Neural crest cell (in vitro differentiated cells): ENCODE results near the gene FLT3. TPM values are rescaled to one million over a fixed set of nuclear protein-coding genes. Genes with fewer than 3 reads are reported as not detected.
A peak's percentile ranks its signal among the peaks of the same experiment; 100 is the strongest.

Experiments
- DNase-seq: peaks from one replicate; pipeline ENCODE4 v3.0.0; 2021; ENCODE audit warnings: low read depth, mixed read lengths, low spot score
- H3K27ac Mint-ChIP-seq: one replicate; pipeline ENCODE4 v1.8.0; 2021; ENCODE audit warnings: mild to moderate bottlenecking, mixed read lengths; ENCODE audit not compliant: unreplicated experiment
- H3K27me3 Mint-ChIP-seq: 2 replicates; pipeline ENCODE4 v1.8.0; 2021; ENCODE audit warnings: low read depth, mild to moderate bottlenecking, mixed read lengths
- H3K36me3 Mint-ChIP-seq: 2 replicates; pipeline ENCODE4 v1.8.0; 2021; ENCODE audit warnings: low read depth, mild to moderate bottlenecking, mixed read lengths
- H3K4me1 Mint-ChIP-seq: 2 replicates; pipeline ENCODE4 v1.8.0; 2021; ENCODE audit warnings: mixed read lengths
- H3K4me3 Mint-ChIP-seq: one replicate; pipeline ENCODE4 v1.8.0; 2021; ENCODE audit warnings: mild to moderate bottlenecking, mixed read lengths
- H3K9me3 Mint-ChIP-seq: 2 replicates; pipeline ENCODE4 v1.8.0; 2021; ENCODE audit warnings: mixed read lengths
- total RNA-seq: library from RNA; stranded (reverse); gene quantifications from 2 replicates; pipeline ENCODE4 v1.2.1, GENCODE V29; 2021
- TF ChIP-seq, protein P1 (sequence below): fragments of 200-600 bp; sonication (generic); conservative IDR thresholded peaks from 2 replicates; pipeline ENCODE4 v1.5.0; 2021; ENCODE audit warnings: antibody characterized with exemption, mild to moderate bottlenecking

Gene FLT3
- total RNA-seq, 1 donor from 2014 or later = not detected

DNA sequence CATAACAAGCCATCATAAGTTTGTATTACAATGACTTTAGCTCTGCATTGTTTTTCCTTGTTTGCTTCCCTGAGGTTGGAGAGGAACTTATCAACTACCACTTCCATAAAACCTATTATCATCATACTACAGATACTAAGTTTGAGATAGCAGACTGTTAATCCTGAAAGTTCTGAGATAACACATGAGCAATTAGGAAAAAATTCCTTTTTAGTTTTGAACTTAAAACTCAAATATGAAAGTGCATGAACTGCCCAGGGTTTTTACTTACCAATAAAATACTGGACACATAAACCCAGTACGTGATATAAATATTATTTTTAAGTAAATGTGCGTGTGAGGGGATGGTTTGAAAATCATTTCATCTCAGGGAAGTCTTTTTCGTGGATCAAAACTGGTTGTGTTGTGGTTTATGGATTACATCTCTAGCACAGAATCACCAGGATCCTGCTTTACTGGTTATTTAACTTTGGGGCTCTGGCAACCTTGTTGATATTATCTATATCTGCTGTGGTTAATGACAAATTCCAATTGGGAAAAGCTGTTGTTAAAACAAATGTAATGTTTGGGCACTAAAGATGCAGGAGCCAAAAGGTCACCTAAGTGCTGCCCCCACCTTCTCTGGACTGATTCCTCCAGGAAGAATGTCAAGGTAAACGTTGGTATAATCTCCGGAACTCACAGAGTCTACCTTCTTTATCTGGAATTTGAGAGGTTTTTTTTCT is 143.6 kb downstream of the FLT3 start:
- Mint-ChIP-seq H3K27me3 (peaks cover 94% of the 10 kb centered on the region), H3K9me3 (no peaks in the 10 kb centered on the region), H3K27ac (no peak overlapping the region), H3K4me1 (peaks cover 3% of the 10 kb centered on the region), H3K4me3 (no peak overlapping the region), H3K36me3 (no peaks in the 10 kb centered on the region)
- no peak for DNase-seq
- TF ChIP-seq, protein P1, sequence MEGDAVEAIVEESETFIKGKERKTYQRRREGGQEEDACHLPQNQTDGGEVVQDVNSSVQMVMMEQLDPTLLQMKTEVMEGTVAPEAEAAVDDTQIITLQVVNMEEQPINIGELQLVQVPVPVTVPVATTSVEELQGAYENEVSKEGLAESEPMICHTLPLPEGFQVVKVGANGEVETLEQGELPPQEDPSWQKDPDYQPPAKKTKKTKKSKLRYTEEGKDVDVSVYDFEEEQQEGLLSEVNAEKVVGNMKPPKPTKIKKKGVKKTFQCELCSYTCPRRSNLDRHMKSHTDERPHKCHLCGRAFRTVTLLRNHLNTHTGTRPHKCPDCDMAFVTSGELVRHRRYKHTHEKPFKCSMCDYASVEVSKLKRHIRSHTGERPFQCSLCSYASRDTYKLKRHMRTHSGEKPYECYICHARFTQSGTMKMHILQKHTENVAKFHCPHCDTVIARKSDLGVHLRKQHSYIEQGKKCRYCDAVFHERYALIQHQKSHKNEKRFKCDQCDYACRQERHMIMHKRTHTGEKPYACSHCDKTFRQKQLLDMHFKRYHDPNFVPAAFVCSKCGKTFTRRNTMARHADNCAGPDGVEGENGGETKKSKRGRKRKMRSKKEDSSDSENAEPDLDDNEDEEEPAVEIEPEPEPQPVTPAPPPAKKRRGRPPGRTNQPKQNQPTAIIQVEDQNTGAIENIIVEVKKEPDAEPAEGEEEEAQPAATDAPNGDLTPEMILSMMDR = no peak

DNA sequence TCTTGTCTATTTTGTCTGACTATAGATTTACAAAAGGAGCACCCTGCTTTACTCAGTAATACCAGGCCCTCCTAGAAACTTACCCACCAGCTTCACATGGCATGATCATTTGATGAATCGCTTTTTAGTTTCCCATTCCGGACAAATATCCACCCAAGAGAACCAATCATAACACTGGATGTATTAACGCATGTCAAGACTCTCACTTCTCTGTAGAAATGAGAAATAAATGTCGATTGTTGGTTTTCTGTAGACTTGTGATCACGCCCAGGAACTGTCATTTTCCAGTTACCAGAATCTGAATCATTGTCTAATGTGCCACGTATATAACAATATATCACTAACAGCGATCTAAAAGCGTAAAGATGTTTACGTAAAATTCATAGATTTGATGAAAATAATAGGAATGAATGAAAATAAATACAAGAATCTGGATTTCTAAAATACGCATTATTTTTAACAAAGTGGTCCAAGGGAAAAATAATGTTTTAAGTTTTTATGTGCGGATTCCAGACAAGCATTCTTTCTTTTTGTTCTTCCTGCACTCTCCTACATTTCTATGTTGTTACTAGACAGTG is 145.3 kb downstream of the FLT3 start:
- Mint-ChIP-seq H3K4me1 (peaks cover 2% of the 10 kb centered on the region), H3K27me3 (peaks cover 95% of the 10 kb centered on the region), H3K27ac (no peak overlapping the region), H3K9me3 (peaks cover under 1% of the 10 kb centered on the region), H3K36me3 (no peaks in the 10 kb centered on the region), H3K4me3 (peak overlapping the region; percentile 23)
- no peak for DNase-seq
- TF ChIP-seq, protein P1 = no peak

DNA sequence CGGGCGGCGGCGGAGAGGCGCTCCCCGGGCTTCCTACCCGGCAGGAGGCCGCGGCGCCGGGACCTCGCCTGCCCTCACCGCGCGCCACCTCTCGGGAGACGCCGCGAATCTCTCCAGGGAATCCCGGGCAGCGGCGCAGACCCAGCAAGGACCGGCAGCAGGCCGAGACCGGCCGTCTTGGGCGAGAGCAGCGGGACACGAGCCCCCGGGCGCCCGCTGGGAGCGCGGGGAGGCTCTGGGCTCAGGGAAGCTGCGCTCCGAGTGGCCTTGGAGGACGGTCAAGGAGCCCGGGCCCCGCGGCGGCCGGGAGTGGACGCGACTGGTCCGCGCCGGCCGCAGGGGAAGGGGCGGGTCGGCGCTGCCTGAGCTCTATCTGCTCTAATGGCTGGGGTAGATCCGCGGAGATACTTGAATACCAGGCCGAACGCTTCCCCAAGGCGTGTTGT is 145.9 kb downstream of the FLT3 start:
- TF ChIP-seq, protein P1 = no peak
- Mint-ChIP-seq H3K4me3 (no peak overlapping the region), H3K9me3 (peaks cover 3% of the 10 kb centered on the region), H3K27ac (no peak overlapping the region), H3K4me1 (no peaks in the 10 kb centered on the region), H3K36me3 (no peaks in the 10 kb centered on the region), H3K27me3 (peaks cover 95% of the 10 kb centered on the region)
- no peak for DNase-seq

DNA sequence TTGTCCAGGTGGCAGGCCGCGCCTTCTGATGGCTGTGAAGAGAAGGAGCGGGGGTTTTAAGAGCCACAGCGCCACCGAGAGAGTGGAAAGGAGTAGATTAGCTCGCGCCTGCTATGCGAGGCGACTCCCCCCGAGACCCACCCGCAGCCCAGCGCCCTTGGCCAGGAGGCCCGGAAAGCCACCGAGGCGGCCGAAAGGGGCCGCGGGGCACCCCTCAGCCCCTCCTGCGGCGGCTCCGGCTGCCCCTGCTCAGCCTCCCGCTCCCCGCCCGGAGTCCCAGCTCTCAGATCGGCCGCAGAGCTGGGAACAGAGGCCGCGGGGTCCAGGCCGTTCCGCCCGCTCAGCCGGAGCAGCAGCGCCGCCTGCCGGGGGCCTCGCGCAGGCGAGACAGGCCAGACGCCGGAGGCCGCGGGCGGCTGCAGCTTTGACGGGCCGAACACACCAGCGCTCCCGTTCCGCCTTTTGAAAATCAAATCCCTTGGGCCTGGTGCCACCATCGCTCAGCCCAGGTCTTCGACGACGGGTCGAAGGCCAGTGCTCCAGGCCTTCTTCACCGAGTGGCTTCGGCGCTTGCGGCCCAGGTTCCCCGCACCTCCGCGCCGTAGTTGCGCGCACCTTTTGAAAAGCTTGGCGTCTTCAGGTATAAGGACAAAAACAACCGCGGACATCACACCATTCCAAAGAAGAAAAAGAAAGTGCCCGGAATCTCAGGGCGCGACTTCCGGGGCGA is 146.5 kb downstream of the FLT3 start:
- Mint-ChIP-seq H3K4me3 (peak overlapping the region; percentile 81), H3K9me3 (peaks cover 3% of the 10 kb centered on the region), H3K27ac (no peak overlapping the region), H3K4me1 (no peaks in the 10 kb centered on the region), H3K27me3 (peaks cover 95% of the 10 kb centered on the region), H3K36me3 (no peaks in the 10 kb centered on the region)
- TF ChIP-seq, protein P1 = peak; percentile 94
- peak; percentile 86 for DNase-seq

Other genes with a start within 250 kb of the FLT3 start
- gene PDX1, start 180.6 kb downstream of the FLT3 start, total RNA-seq = not detected in 2 replicates
- gene CDX2, start 131.3 kb downstream of the FLT3 start, total RNA-seq = 1.3 and 2.4 TPM in 2 replicates
- 0.26 TPM in 1 of 2 replicates, not detected in the other for gene URAD, start 111.9 kb downstream of the FLT3 start, total RNA-seq
- gene PAN3, start 38.0 kb upstream of the FLT3 start, total RNA-seq = 33.6 and 34.0 TPM in 2 replicates